Measurements from ENCODE around the gene SIVA1. TPM values are rescaled to one million over a fixed set of nuclear protein-coding genes. Genes with fewer than 3 reads are reported as not detected.

Gene SIVA1
- total RNA-seq, 2 donors from 2014 or later: 76.2 to 85.7 TPM

- Mint-ChIP-seq H3K27me3 (no peaks in the 10 kb centered on the region), H3K36me3 (ENCODE audit: low read depth) (no peaks in the 10 kb centered on the region), H3K4me3 (peak overlapping the region; percentile 75), H3K27ac (peak overlapping the region; percentile 89), H3K4me1 (peaks cover 36% of the 10 kb centered on the region)
- ATAC-seq (peak; percentile 61), DNase-seq (peak; percentile 50 to 70 (median 65))
- H3K9me3 ChIP-seq (ENCODE audit: control insufficient read depth, low read length, poor library complexity, severe bottlenecking): no peaks in the 10 kb centered on the region
These were observed 43.1 kb downstream of the SIVA1 start for GRCh38 chr14:104795781-104796686.

GRCh38 chr14:104796687-104797081, 43.7 kb downstream of the SIVA1 start:
- Mint-ChIP-seq H3K27ac (peak overlapping the region; percentile 89), H3K4me3 (peak overlapping the region; percentile 75), H3K27me3 (no peaks in the 10 kb centered on the region), H3K4me1 (peaks cover 31% of the 10 kb centered on the region), H3K36me3 (ENCODE audit: low read depth) (no peaks in the 10 kb centered on the region)
- ATAC-seq (no peak), DNase-seq (no peak)
- H3K9me3 ChIP-seq (ENCODE audit: control insufficient read depth, low read length, poor library complexity, severe bottlenecking): no peaks in the 10 kb centered on the region

GRCh38 chr14:104797115-104798044, 44.4 kb downstream of the SIVA1 start:
- Mint-ChIP-seq H3K4me3 (peak overlapping the region; percentile 75), H3K27me3 (no peaks in the 10 kb centered on the region), H3K4me1 (peaks cover 31% of the 10 kb centered on the region), H3K27ac (peak overlapping the region; percentile 89), H3K36me3 (ENCODE audit: low read depth) (no peaks in the 10 kb centered on the region)
- no peak for DNase-seq
- no peaks in the 10 kb centered on the region for H3K9me3 ChIP-seq (ENCODE audit: control insufficient read depth, low read length, poor library complexity, severe bottlenecking)
- no peak for ATAC-seq

GRCh38 chr14:104798300-104799243, 45.6 kb downstream of the SIVA1 start:
- Mint-ChIP-seq H3K36me3 (ENCODE audit: low read depth) (no peaks in the 10 kb centered on the region), H3K27me3 (no peaks in the 10 kb centered on the region), H3K4me3 (peak overlapping the region; percentile 78), H3K27ac (peak overlapping the region; percentile 16), H3K4me1 (peaks cover 25% of the 10 kb centered on the region)
- no peaks in the 10 kb centered on the region for H3K9me3 ChIP-seq (ENCODE audit: control insufficient read depth, low read length, poor library complexity, severe bottlenecking)
- ATAC-seq: no peak
- DNase-seq: no peak

- DNase-seq: no peak
- ATAC-seq: no peak
- Mint-ChIP-seq H3K27me3 (no peaks in the 10 kb centered on the region), H3K4me1 (peaks cover 18% of the 10 kb centered on the region), H3K27ac (peak overlapping the region; percentile 69), H3K36me3 (ENCODE audit: low read depth) (no peaks in the 10 kb centered on the region), H3K4me3 (peak overlapping the region; percentile 78)
- no peaks in the 10 kb centered on the region for H3K9me3 ChIP-seq (ENCODE audit: control insufficient read depth, low read length, poor library complexity, severe bottlenecking)
These were observed 46.5 kb downstream of the SIVA1 start for GRCh38 chr14:104799244-104800014.

- ATAC-seq: peak; percentile 76
- Mint-ChIP-seq H3K27ac (peak overlapping the region; percentile 69), H3K36me3 (ENCODE audit: low read depth) (no peaks in the 10 kb centered on the region), H3K4me3 (peak overlapping the region; percentile 78), H3K4me1 (peaks cover 16% of the 10 kb centered on the region), H3K27me3 (no peaks in the 10 kb centered on the region)
- no peaks in the 10 kb centered on the region for H3K9me3 ChIP-seq (ENCODE audit: control insufficient read depth, low read length, poor library complexity, severe bottlenecking)
- peak; percentile 58 to 87 (median 79) for DNase-seq
These were observed 47.2 kb downstream of the SIVA1 start for GRCh38 chr14:104800015-104800770.

- H3K4me3 Mint-ChIP-seq: peak within 1 kb of the TSS; percentile 88
- ATAC-seq (peak; percentile 64), DNase-seq (peak in 2 of 3 donors; percentile 45 to 68)
- H3K27me3 Mint-ChIP-seq: no peaks in the 10 kb centered on the region
- H3K4me1 Mint-ChIP-seq: peaks cover 15% of the 10 kb centered on the region
- H3K27ac Mint-ChIP-seq: peak within 1 kb of the TSS; percentile 69
- no peaks in the 10 kb centered on the region for H3K9me3 ChIP-seq (ENCODE audit: control insufficient read depth, low read length, poor library complexity, severe bottlenecking)
- no peaks in the 10 kb centered on the region for H3K36me3 Mint-ChIP-seq (ENCODE audit: low read depth)
These were observed 48.0 kb downstream of the SIVA1 start, which contains the start of gene ZBTB42 for GRCh38 chr14:104800771-104801519. ZBTB42 (plus strand) TSS chr14:104801101; CDS start chr14:104801198, 97 bp downstream.

- H3K27me3 Mint-ChIP-seq: no peaks in the 10 kb centered on the region
- ATAC-seq (no peak), DNase-seq (no peak)
- peaks cover 14% of the 10 kb centered on the region for H3K4me1 Mint-ChIP-seq
- no peaks in the 10 kb centered on the region for H3K36me3 Mint-ChIP-seq (ENCODE audit: low read depth)
- H3K9me3 ChIP-seq (ENCODE audit: control insufficient read depth, low read length, poor library complexity, severe bottlenecking): no peaks in the 10 kb centered on the region
- H3K27ac Mint-ChIP-seq: peak overlapping the region; percentile 53
- H3K4me3 Mint-ChIP-seq: peak overlapping the region; percentile 88
These were observed 48.8 kb downstream of the SIVA1 start for GRCh38 chr14:104801520-104802393.

GRCh38 chr14:104802394-104803184, 49.6 kb downstream of the SIVA1 start:
- Mint-ChIP-seq H3K27ac (no peak overlapping the region), H3K4me1 (peaks cover 14% of the 10 kb centered on the region), H3K4me3 (peak overlapping the region; percentile 53), H3K27me3 (no peaks in the 10 kb centered on the region), H3K36me3 (ENCODE audit: low read depth) (no peaks in the 10 kb centered on the region)
- no peaks in the 10 kb centered on the region for H3K9me3 ChIP-seq (ENCODE audit: control insufficient read depth, low read length, poor library complexity, severe bottlenecking)
- ATAC-seq (no peak), DNase-seq (no peak)

All from T-helper 17 cell (primary cell).